GM23338 (cell line): ENCODE measurements around the gene C16orf82. TPM values are rescaled to one million over a fixed set of nuclear protein-coding genes. Genes with fewer than 3 reads are reported as not detected.

Source experiments
- ATAC-seq: fragments of 200-7000 bp; cut with Tn5 transposase; 3 replicates; pipeline ENCODE4 v1.9.1; 2020
- DNase-seq: peaks from one replicate; pipeline ENCODE4 v3.0.0-alpha.2; 2015; ENCODE audit warnings: low spot score
- H2AFZ ChIP-seq: fragments of 200-600 bp; sonication (generic); 2 replicates; pipeline ENCODE4 v1.8.0; 2016; ENCODE audit warnings: antibody characterized with exemption, mild to moderate bottlenecking, moderate library complexity
- H3F3A ChIP-seq: fragments of 200-600 bp; sonication (generic); replicated peaks from 2 replicates; pipeline ENCODE4 v1.8.0; 2017; ENCODE audit warnings: antibody characterized with exemption, mixed run types, low read depth
- H3K27ac ChIP-seq: fragments of 200-600 bp; sonication (generic); 2 replicates; pipeline ENCODE4 v1.6.1; 2016; ENCODE audit warnings: low read depth
- H3K27me3 ChIP-seq: fragments of 200-600 bp; sonication (generic); 2 replicates; pipeline ENCODE4 v1.8.0; 2016; ENCODE audit warnings: mild to moderate bottlenecking, mixed run types, moderate library complexity; ENCODE audit not compliant: insufficient read depth
- H3K36me3 ChIP-seq: fragments of 200-600 bp; sonication (generic); 2 replicates; pipeline ENCODE4 v1.8.0; 2016; ENCODE audit warnings: mild to moderate bottlenecking; ENCODE audit not compliant: insufficient read depth
- H3K4me1 ChIP-seq: fragments of 200-600 bp; sonication (generic); 2 replicates; pipeline ENCODE4 v1.8.0; 2016; ENCODE audit warnings: mild to moderate bottlenecking, moderate library complexity; ENCODE audit not compliant: insufficient read depth
- H3K4me2 ChIP-seq: fragments of 200-600 bp; sonication (generic); 2 replicates; pipeline ENCODE4 v1.7.1; 2017; ENCODE audit warnings: mixed run types
- H3K4me3 ChIP-seq: fragments of 200-600 bp; sonication (generic); 2 replicates; pipeline ENCODE4 v1.6.1; 2016; ENCODE audit warnings: mixed run types
- H3K79me2 ChIP-seq: fragments of 200-600 bp; sonication (generic); replicated peaks from 2 replicates; pipeline ENCODE4 v1.8.0; 2017; ENCODE audit warnings: mild to moderate bottlenecking; ENCODE audit not compliant: insufficient read depth
- H3K9me2 ChIP-seq: fragments of 200-600 bp; sonication (generic); 2 replicates; pipeline ENCODE4 v1.8.0; 2017; ENCODE audit not compliant: insufficient read depth
- H4K20me1 ChIP-seq: fragments of 200-600 bp; sonication (generic); replicated peaks from 2 replicates; pipeline ENCODE4 v1.8.0; 2017; ENCODE audit warnings: mild to moderate bottlenecking; ENCODE audit not compliant: insufficient read depth
- H3K27ac Mint-ChIP-seq: 2 replicates; pipeline ENCODE4 v1.8.0; 2020; ENCODE audit warnings: inconsistent platforms, mild to moderate bottlenecking, moderate library complexity, mixed read lengths
- H3K27me3 Mint-ChIP-seq: 3 replicates; pipeline ENCODE4 v1.8.0; 2022; ENCODE audit warnings: low read depth, mild to moderate bottlenecking, moderate library complexity, mixed read lengths, inconsistent platforms; ENCODE audit not compliant: insufficient read depth, poor library complexity
- H3K36me3 Mint-ChIP-seq: 3 replicates; pipeline ENCODE4 v1.8.0; 2021; ENCODE audit warnings: low read depth, mild to moderate bottlenecking, inconsistent platforms, moderate library complexity, mixed read lengths
- H3K4me1 Mint-ChIP-seq: 3 replicates; pipeline ENCODE4 v1.8.0; 2020; ENCODE audit warnings: mild to moderate bottlenecking, inconsistent platforms, mixed read lengths
- H3K4me3 Mint-ChIP-seq: 3 replicates; pipeline ENCODE4 v1.8.0; 2021; ENCODE audit warnings: moderate library complexity, mild to moderate bottlenecking, inconsistent platforms, mixed read lengths
- H3K9me3 Mint-ChIP-seq: 3 replicates; pipeline ENCODE4 v1.8.0; 2020; ENCODE audit warnings: moderate library complexity, mild to moderate bottlenecking, inconsistent platforms, mixed read lengths
- CREB1 ChIP-seq: fragments of 250-450 bp; sonication (Bioruptor Pico); IDR thresholded peaks from 2 replicates; pipeline ENCODE4 v1.5.0; 2020; ENCODE audit warnings: low read depth, mild to moderate bottlenecking, moderate library complexity
- CTCF ChIP-seq, 2 experiments: fragments of 200-600 bp in 1 of 2; sonication (generic) in 1 of 2; conservative IDR thresholded peaks; 2 replicates each; pipeline versions ENCODE4 v1.5.1 to v1.6.1; 2016 to 2017; ENCODE audit warnings: antibody characterized with exemption in 2 of 2, low read depth in 2 of 2, mild to moderate bottlenecking in 2 of 2, moderate library complexity in 1 of 2
- EZH2 ChIP-seq: fragments of 200-600 bp; sonication (generic); IDR thresholded peaks from one replicate; pipeline ENCODE4 v1.8.0; 2017; ENCODE audit warnings: antibody characterized with exemption, mild to moderate bottlenecking, low read depth; ENCODE audit not compliant: unreplicated experiment
- EZH2phosphoT487 ChIP-seq: fragments of 200-600 bp; sonication (generic); IDR thresholded peaks from one replicate; pipeline ENCODE4 v1.8.1; 2018; ENCODE audit warnings: antibody characterized with exemption; ENCODE audit not compliant: unreplicated experiment
- JUNB ChIP-seq: IDR thresholded peaks from one replicate; pipeline ENCODE4 v1.6.1; 2016; ENCODE audit warnings: antibody characterized with exemption; ENCODE audit not compliant: unreplicated experiment
- NANOG ChIP-seq: IDR thresholded peaks from 2 replicates; pipeline ENCODE4 v1.6.1; 2016; ENCODE audit warnings: antibody characterized with exemption, borderline replicate concordance
- POLR2AphosphoS5 ChIP-seq: IDR thresholded peaks from 2 replicates; pipeline ENCODE4 v1.6.1; 2016; ENCODE audit warnings: antibody characterized with exemption, low read depth
- REST ChIP-seq: IDR thresholded peaks from one replicate; pipeline ENCODE4 v1.6.1; 2018; ENCODE audit warnings: antibody characterized with exemption; ENCODE audit not compliant: unreplicated experiment
- STAT1 ChIP-seq: IDR thresholded peaks from one replicate; pipeline ENCODE4 v1.6.1; 2016; ENCODE audit warnings: antibody characterized with exemption; ENCODE audit not compliant: unreplicated experiment
- ZNF114 ChIP-seq: fragments of 250-450 bp; sonication (Bioruptor Pico); IDR thresholded peaks from 2 replicates; pipeline ENCODE4 v1.5.0; 2020; ENCODE audit warnings: mild to moderate bottlenecking, moderate library complexity
- ZNF331 ChIP-seq: fragments of 250-450 bp; sonication (Bioruptor Pico); IDR thresholded peaks from 2 replicates; pipeline ENCODE4 v1.5.0; 2020; ENCODE audit warnings: low read depth, mild to moderate bottlenecking, moderate library complexity
- polyA plus RNA-seq: library from polyadenylated mRNA; unstranded; fragments of >200 nt; fragmentation: Nextera tagmentation; extraction: Ambion mirVana; gene quantifications from 2 replicates; pipeline ENCODE4 v1.2.1, GENCODE V29; 2016
- total RNA-seq: library from RNA; depleted of rRNA; stranded (reverse); fragments of >200 nt; shearing (Covaris generic); gene quantifications from 2 replicates; pipeline ENCODE4 v1.2.3, GENCODE V29; 2014
- TF ChIP-seq, protein P1 (sequence below): fragments of 250-450 bp; sonication (Bioruptor Pico); IDR thresholded peaks from 2 replicates; pipeline ENCODE4 v1.5.0; 2020; ENCODE audit warnings: mild to moderate bottlenecking, moderate library complexity
- TF ChIP-seq, protein P2 (sequence below): IDR thresholded peaks from 2 replicates; pipeline ENCODE4 v1.6.1; 2016; ENCODE audit warnings: antibody characterized with exemption

Gene C16orf82
- total and polyA plus RNA-seq, 2 experiments from 2014 or later, result not detected

DNA sequence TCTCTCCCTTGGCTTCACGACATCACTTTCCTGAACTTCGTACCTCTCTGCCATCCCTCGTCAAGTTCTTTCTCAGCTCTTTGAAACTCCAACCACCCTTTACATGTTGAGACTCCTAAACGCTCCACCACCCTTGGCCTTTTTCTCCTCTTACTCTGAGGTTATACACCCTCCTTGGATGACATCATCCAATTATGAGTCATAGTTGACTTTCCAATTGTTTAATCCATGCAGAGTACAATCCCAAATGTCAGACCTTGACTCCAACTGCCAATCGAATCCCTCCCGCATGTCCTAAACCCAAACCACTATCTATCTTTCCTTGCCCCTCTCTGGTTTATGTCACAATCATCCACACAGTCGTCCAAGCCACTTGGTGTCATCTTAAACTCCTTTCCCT is 18.4 kb upstream of the C16orf82 start:
- Histone ChIP-seq H3K27ac (no peak overlapping the region), H2AFZ (no peak overlapping the region), H3K79me2 (no peaks in the 10 kb centered on the region), H4K20me1 (no peaks in the 10 kb centered on the region), H3K36me3 (no peaks in the 10 kb centered on the region), H3F3A (no peaks in the 10 kb centered on the region), H3K9me2 (peaks cover 13% of the 10 kb centered on the region; the same call in 1 of the 2 replicates), H3K27me3 (no peaks in the 10 kb centered on the region), H3K4me2 (no peak overlapping the region), H3K4me3 (no peak overlapping the region), H3K4me1 (no peaks in the 10 kb centered on the region; the same call in 1 of the 2 replicates)
- Mint-ChIP-seq H3K27ac (no peak overlapping the region), H3K9me3 (peaks cover 21% of the 10 kb centered on the region), H3K4me1 (peaks cover 2% of the 10 kb centered on the region; the same call in 1 of the 3 replicates), H3K27me3 (no peaks in the 10 kb centered on the region), H3K4me3 (no peak overlapping the region), H3K36me3 (peaks cover 12% of the 10 kb centered on the region; the same call in 2 of the 3 replicates)
- ATAC-seq (no peak), DNase-seq (no peak)
- no peak for TF ChIP-seq CTCF (conservative IDR thresholded peaks at IDR 0.05; ENCODE audit: low read depth in 2 of 2)
- TF ChIP-seq ZNF331 (CRISPR knock-in tag), result no peak
- no peak for TF ChIP-seq NANOG
- TF ChIP-seq EZH2, result no peak
- TF ChIP-seq STAT1, result no peak
- no peak for TF ChIP-seq POLR2AphosphoS5
- TF ChIP-seq, protein P1, sequence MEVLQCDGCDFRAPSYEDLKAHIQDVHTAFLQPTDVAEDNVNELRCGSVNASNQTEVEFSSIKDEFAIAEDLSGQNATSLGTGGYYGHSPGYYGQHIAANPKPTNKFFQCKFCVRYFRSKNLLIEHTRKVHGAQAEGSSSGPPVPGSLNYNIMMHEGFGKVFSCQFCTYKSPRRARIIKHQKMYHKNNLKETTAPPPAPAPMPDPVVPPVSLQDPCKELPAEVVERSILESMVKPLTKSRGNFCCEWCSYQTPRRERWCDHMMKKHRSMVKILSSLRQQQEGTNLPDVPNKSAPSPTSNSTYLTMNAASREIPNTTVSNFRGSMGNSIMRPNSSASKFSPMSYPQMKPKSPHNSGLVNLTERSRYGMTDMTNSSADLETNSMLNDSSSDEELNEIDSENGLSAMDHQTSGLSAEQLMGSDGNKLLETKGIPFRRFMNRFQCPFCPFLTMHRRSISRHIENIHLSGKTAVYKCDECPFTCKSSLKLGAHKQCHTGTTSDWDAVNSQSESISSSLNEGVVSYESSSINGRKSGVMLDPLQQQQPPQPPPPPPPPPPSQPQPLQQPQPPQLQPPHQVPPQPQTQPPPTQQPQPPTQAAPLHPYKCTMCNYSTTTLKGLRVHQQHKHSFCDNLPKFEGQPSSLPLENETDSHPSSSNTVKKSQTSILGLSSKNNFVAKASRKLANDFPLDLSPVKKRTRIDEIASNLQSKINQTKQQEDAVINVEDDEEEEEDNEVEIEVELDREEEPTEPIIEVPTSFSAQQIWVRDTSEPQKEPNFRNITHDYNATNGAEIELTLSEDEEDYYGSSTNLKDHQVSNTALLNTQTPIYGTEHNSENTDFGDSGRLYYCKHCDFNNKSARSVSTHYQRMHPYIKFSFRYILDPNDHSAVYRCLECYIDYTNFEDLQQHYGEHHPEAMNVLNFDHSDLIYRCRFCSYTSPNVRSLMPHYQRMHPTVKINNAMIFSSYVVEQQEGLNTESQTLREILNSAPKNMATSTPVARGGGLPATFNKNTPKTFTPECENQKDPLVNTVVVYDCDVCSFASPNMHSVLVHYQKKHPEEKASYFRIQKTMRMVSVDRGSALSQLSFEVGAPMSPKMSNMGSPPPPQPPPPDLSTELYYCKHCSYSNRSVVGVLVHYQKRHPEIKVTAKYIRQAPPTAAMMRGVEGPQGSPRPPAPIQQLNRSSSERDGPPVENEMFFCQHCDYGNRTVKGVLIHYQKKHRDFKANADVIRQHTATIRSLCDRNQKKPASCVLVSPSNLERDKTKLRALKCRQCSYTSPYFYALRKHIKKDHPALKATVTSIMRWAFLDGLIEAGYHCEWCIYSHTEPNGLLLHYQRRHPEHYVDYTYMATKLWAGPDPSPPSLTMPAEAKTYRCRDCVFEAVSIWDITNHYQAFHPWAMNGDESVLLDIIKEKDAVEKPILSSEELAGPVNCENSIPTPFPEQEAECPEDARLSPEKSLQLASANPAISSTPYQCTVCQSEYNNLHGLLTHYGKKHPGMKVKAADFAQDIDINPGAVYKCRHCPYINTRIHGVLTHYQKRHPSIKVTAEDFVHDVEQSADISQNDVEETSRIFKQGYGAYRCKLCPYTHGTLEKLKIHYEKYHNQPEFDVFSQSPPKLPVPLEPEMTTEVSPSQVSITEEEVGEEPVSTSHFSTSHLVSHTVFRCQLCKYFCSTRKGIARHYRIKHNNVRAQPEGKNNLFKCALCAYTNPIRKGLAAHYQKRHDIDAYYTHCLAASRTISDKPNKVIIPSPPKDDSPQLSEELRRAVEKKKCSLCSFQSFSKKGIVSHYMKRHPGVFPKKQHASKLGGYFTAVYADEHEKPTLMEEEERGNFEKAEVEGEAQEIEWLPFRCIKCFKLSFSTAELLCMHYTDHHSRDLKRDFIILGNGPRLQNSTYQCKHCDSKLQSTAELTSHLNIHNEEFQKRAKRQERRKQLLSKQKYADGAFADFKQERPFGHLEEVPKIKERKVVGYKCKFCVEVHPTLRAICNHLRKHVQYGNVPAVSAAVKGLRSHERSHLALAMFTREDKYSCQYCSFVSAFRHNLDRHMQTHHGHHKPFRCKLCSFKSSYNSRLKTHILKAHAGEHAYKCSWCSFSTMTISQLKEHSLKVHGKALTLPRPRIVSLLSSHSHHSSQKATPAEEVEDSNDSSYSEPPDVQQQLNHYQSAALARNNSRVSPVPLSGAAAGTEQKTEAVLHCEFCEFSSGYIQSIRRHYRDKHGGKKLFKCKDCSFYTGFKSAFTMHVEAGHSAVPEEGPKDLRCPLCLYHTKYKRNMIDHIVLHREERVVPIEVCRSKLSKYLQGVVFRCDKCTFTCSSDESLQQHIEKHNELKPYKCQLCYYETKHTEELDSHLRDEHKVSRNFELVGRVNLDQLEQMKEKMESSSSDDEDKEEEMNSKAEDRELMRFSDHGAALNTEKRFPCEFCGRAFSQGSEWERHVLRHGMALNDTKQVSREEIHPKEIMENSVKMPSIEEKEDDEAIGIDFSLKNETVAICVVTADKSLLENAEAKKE (CRISPR knock-in tag), result no peak
- TF ChIP-seq, protein P2, sequence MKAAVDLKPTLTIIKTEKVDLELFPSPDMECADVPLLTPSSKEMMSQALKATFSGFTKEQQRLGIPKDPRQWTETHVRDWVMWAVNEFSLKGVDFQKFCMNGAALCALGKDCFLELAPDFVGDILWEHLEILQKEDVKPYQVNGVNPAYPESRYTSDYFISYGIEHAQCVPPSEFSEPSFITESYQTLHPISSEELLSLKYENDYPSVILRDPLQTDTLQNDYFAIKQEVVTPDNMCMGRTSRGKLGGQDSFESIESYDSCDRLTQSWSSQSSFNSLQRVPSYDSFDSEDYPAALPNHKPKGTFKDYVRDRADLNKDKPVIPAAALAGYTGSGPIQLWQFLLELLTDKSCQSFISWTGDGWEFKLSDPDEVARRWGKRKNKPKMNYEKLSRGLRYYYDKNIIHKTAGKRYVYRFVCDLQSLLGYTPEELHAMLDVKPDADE, result no peak
- TF ChIP-seq REST, result no peak
- TF ChIP-seq ZNF114 (CRISPR knock-in tag), result no peak
- TF ChIP-seq JUNB, result no peak
- TF ChIP-seq CREB1 (CRISPR knock-in tag), result no peak
- no peak for TF ChIP-seq EZH2phosphoT487
